HepG2 (cell line): ENCODE measurements around the gene ALX1. TPM values are rescaled to one million over a fixed set of nuclear protein-coding genes. Genes with fewer than 3 reads are reported as not detected.
"Not testable (repeated sequence)": the region's sequence is repeated elsewhere in the genome, so short reads cannot be mapped to it uniquely, and the experiment has no call there.

Experiments used
- ATAC-seq: fragments of 200-7000 bp; cut with Tn5 transposase; 3 replicates; pipeline ENCODE4 v1.9.1; 2020; ENCODE audit warnings: mild to moderate bottlenecking, moderate library complexity
- BruUV-seq: library from RNA; stranded (reverse); fragments of 400-500 nt; replicated peaks from 2 replicates; lab custom pipeline; 2021; lab: Mats Ljungman, UMichigan
- CTCF ChIA-PET: fragments of 300-600 bp; formaldehyde crosslinking; extraction: SDS; loops from one replicate; lab custom pipeline; 2021; ENCODE audit warnings: low total read pairs, inconsistent platforms, low intra/inter-chr PET ratio; lab: Yijun Ruan, JAX
- POLR2A ChIA-PET: fragments of 350-600 bp; sonication (Branson Sonifier 250); formaldehyde crosslinking; loops from one replicate; lab custom pipeline; 2020; ENCODE audit warnings: antibody characterized with exemption, inconsistent platforms; lab: Yijun Ruan, JAX
- DNase-seq: peaks from one replicate; pipeline ENCODE4 v3.0.0-alpha.2; 2015; ENCODE audit warnings: low spot score
- FAIRE-seq: peaks from 3 replicates; lab custom pipeline; 2011; peaks lifted over from hg19 to GRCh38; lab: Jason Lieb, UNC
- H2AFZ ChIP-seq: one replicate; pipeline ENCODE4 v1.6.1; 2011; ENCODE audit warnings: low read length, inconsistent platforms
- H3K27ac ChIP-seq: fragments of 300-600 bp; 3 replicates; pipeline ENCODE4 v1.8.0; 2011; ENCODE audit warnings: mixed run types, mild to moderate bottlenecking, mixed read lengths, low read length, inconsistent platforms; ENCODE audit not compliant: insufficient read depth; ENCODE audit errors: extremely low read length
- H3K27me3 ChIP-seq, 2 experiments: fragments of 200-600 bp in 1 of 2; 2 replicates in 1 of 2; 3 replicates in 1 of 2; pipeline versions ENCODE4 v1.6.0 to v1.8.0; 2011; ENCODE audit warnings: low read length in 2 of 2, mild to moderate bottlenecking in 2 of 2, moderate library complexity in 2 of 2, inconsistent platforms in 1 of 2; ENCODE audit not compliant: insufficient read depth in 2 of 2, control insufficient read depth in 1 of 2
- H3K36me3 ChIP-seq, 2 experiments: fragments of 200-600 bp in 1 of 2; replicated peaks in 1 of 2; 2 replicates in 1 of 2; 3 replicates in 1 of 2; pipeline versions ENCODE4 v1.5.1 to v1.8.0; 2011; ENCODE audit warnings: low read length in 2 of 2, inconsistent platforms in 1 of 2; ENCODE audit not compliant: insufficient read depth in 2 of 2, control insufficient read depth in 1 of 2
- H3K4me1 ChIP-seq: 2 replicates; pipeline ENCODE4 v1.5.1; 2012; ENCODE audit warnings: low read length, inconsistent platforms; ENCODE audit not compliant: insufficient read depth
- H3K4me2 ChIP-seq: 2 replicates; pipeline ENCODE4 v1.6.0; 2011; ENCODE audit warnings: low read depth, low read length, inconsistent platforms
- H3K4me3 ChIP-seq, 3 experiments: fragments of 200-600 bp in 1 of 3; sonication (generic), shearing (Covaris generic) in 1 of 3; replicated peaks in 1 of 3; 2 replicates each; pipeline ENCODE4 v1.5.1; 2011 to 2016; ENCODE audit warnings: low read length in 3 of 3, inconsistent platforms in 2 of 3, low read depth in 2 of 3, mild to moderate bottlenecking in 2 of 3, control low read depth in 1 of 3, mixed read lengths in 1 of 3; ENCODE audit not compliant: insufficient read depth in 1 of 3
- H3K79me2 ChIP-seq: one replicate; pipeline ENCODE4 v1.6.1; 2011; ENCODE audit warnings: low read length, inconsistent platforms; ENCODE audit not compliant: insufficient read depth
- H3K9ac ChIP-seq: 2 replicates; pipeline ENCODE4 v1.6.0; 2011; ENCODE audit warnings: mild to moderate bottlenecking, low read depth, low read length, inconsistent platforms; ENCODE audit not compliant: insufficient read depth
- H3K9me3 ChIP-seq: 2 replicates; pipeline ENCODE4 v1.5.1; 2012; ENCODE audit warnings: mild to moderate bottlenecking, low read length
- H4K20me1 ChIP-seq: 2 replicates; pipeline ENCODE4 v1.6.0; 2011; ENCODE audit warnings: inconsistent platforms, mild to moderate bottlenecking, low read length, moderate library complexity; ENCODE audit not compliant: insufficient read depth
- TCF7 ChIP-seq: sonication (generic); IDR thresholded peaks from 2 replicates; pipeline ENCODE4 v1.6.1; 2016; ENCODE audit warnings: antibody characterized with exemption, low read depth
- THYN1 ChIP-seq: sonication (generic); formaldehyde crosslinking; IDR thresholded peaks from 2 replicates; pipeline ENCODE4 v1.8.1; 2023; ENCODE audit warnings: low read depth, mild to moderate bottlenecking, moderate library complexity, missing genetic modification reagents, borderline replicate concordance
- ZNF530 ChIP-seq: sonication (generic); formaldehyde crosslinking; IDR thresholded peaks from 2 replicates; pipeline ENCODE4 v1.5.0; 2020; ENCODE audit warnings: low read depth, mild to moderate bottlenecking, missing genetic modification reagents
- ZNF788 ChIP-seq: sonication (generic); formaldehyde crosslinking; IDR thresholded peaks from 2 replicates; pipeline ENCODE4 v1.5.0; 2020; ENCODE audit warnings: mild to moderate bottlenecking, missing genetic modification reagents, borderline replicate concordance
- WGBS: methylation state at CpG from one replicate; pipeline ENCODE4 v1.1.6; 2017; ENCODE audit warnings: low lambda C conversion rate; 5-methylcytosine and 5-hydroxymethylcytosine counted together
- in situ Hi-C: cut with HindIII; loops from 2 replicates; pipeline ENCODE4 v1.10.0; 2017; ENCODE audit warnings: low pct_unique_long_range_greater_than_20kb; ENCODE audit not compliant: extremely low pct_ligation_motif_present
- intact Hi-C: fragments of 100-400 bp; cut with micrococcal nuclease; formaldehyde crosslinking; loops from one replicate; pipeline ENCODE4 v1.10.0; 2022; ENCODE audit not compliant: unreplicated experiment
- polyA plus RNA-seq, 8 experiments: library from polyadenylated mRNA; depleted of rRNA in 3 of 8; stranded (reverse) in 7 of 8; unstranded in 1 of 8; fragments of >200 nt; fragmentation: Illumina TruSeq in 4 of 8; extraction: Trizol in 4 of 8; gene quantifications; 2 replicates each; pipeline versions ENCODE4 v1.2.1 to v1.2.3, GENCODE V29; 2011 to 2016; ENCODE audit warnings: low read depth in 4 of 8, missing spikeins in 1 of 8, mixed read lengths in 1 of 8; ENCODE audit not compliant: insufficient read depth in 1 of 8
- total RNA-seq, 5 experiments: library from RNA; depleted of rRNA; stranded (reverse); fragments of >200 nt; fragmentation: Illumina TruSeq; extraction: Trizol; gene quantifications; 2 replicates each; pipeline ENCODE4 v1.2.3, GENCODE V29; 2016; ENCODE audit warnings: low read depth in 1 of 5

ALX1 gene
- total and polyA plus RNA-seq, 2 of the 13 experiments (the other 11 are each of a cell fraction or from before 2014, with no cell fraction given), result not detected

DNA sequence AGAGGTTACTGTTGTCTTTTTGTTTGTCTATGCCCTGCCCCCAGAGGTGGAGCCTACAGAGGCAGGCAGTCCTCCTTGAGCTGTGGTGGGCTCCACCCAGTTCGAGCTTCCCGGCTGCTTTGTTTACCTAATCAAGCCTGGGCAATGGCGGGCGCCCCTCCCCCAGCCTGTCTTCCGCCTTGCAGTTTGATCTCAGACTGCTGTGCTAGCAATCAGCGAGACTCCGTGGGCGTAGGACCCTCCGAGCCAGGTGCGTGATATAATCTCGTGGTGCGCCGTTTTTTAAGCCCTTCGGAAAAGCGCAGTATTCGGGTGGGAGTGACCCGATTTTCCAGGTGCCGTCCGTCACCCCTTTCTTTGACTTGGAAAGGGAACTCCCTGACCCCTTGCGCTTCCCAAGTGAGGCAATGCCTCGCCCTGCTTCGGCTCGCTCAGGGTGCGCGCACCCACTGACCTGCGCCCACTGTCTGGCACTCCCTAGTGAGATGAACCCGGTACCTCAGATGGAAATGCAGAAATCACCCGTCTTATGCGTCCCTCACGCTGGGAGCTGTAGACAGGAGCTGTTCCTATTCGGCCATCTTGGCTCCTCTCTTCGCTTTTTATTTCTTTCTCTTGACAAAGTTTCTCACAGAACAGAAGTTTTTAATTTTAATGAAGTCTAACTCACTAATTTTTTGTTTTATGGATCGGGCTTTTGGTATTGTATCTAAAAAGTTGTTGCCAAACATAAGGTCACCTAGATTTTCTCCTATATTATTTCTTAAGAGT is 38.0 kb downstream of the ALX1 start:
- POLR2A ChIA-PET, ATAC-seq, H3K4me3 ChIP-seq, CTCF ChIA-PET, H2AFZ ChIP-seq, H3K9me3 ChIP-seq, H3K4me1 ChIP-seq, BruUV-seq, H3K4me2 ChIP-seq, DNase-seq, H4K20me1 ChIP-seq, H3K27ac ChIP-seq, H3K9ac ChIP-seq, FAIRE-seq, H3K36me3 ChIP-seq, in situ Hi-C loops, H3K79me2 ChIP-seq, H3K27me3 ChIP-seq, intact Hi-C loops: not testable (repeated sequence)
- 72% methylated on average over 23 of the region's 33 CpGs for WGBS

DNA sequence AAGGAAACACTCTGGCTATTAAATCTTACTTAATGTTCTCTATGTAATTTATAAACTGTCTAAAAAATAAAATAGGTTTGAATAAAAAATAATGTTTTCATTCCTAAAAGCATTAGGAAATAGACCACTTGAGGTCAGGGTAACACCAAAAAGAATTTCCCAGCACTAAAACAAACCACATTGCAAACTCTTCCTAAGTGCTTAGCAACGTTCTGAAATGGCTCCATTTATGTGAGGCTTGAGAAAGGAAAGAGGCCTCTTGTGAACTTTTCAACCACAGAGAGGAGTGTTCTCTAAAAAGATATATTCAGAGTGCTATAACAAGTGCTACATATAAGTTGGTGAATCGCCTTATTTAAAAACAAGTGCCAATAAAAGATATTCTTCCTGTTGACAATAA is 42.7 kb downstream of the ALX1 start:
- intact Hi-C loops, result no loop called here

More for the DNA sequence above, 42.7 kb downstream of the ALX1 start:
- H3K9me3 ChIP-seq, result no peaks in the 10 kb centered on the region
- DNase-seq (no peak), ATAC-seq (no peak)
- no peak overlapping the region for H2AFZ ChIP-seq
- POLR2A ChIA-PET, result no interaction called here
- H3K4me2 ChIP-seq, result no peak overlapping the region
- H3K27me3 ChIP-seq, result no peaks in the 10 kb centered on the region
- H4K20me1 ChIP-seq, result no peaks in the 10 kb centered on the region
- no peak overlapping the region for H3K4me3 ChIP-seq
- no peaks in the 10 kb centered on the region for H3K4me1 ChIP-seq
- no peak overlapping the region for H3K27ac ChIP-seq
- no peak overlapping the region for H3K9ac ChIP-seq
- in situ Hi-C loops, result no loop called here
- TF ChIP-seq THYN1 (CRISPR knock-in tag) (no peak), ZNF530 (CRISPR knock-in tag) (no peak), ZNF788 (no peak), TCF7 (no peak)
- TF ChIP-seq, all 625 proteins: peak for 0
- H3K79me2 ChIP-seq, result no peaks in the 10 kb centered on the region
- FAIRE-seq, result no peak
- CTCF ChIA-PET, result no interaction called here
- BruUV-seq, result no TSS peak
- 3% methylated on average over 2 of the region's 2 CpGs for WGBS
- no peaks in the 10 kb centered on the region for H3K36me3 ChIP-seq
